ENCODE data around the gene PPP1R3G. TPM values are rescaled to one million over a fixed set of nuclear protein-coding genes. Genes with fewer than 3 reads are reported as not detected.

The PPP1R3G gene
- total RNA-seq, 2 donors from 2014 or later = not detected

DNA sequence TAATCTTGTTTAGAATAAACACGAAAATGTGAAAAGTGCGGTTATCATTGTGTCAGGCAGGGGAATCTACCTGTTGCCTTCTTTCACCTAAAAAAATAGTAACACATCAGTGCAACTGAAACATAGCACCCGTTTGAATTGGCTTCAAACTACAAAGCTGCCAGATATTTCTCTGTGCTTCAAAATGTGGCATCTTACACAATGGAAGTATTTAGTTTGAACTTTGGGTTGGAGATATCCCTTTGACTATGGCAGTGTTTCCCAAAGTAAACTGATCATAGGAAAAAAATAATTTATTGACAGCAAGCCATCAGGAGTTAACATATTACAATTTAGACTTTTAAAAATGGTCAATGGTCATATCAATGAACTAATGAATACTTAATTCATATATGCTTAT, 3.6 kb downstream of the PPP1R3G start:
- H3K27me3 ChIP-seq (ENCODE audit: control insufficient read depth, insufficient read depth, low read length, poor library complexity, severe bottlenecking) = peaks cover 60% of the 10 kb centered on the region
- H3K9me3 Mint-ChIP-seq = peaks cover 3% of the 10 kb centered on the region

DNA sequence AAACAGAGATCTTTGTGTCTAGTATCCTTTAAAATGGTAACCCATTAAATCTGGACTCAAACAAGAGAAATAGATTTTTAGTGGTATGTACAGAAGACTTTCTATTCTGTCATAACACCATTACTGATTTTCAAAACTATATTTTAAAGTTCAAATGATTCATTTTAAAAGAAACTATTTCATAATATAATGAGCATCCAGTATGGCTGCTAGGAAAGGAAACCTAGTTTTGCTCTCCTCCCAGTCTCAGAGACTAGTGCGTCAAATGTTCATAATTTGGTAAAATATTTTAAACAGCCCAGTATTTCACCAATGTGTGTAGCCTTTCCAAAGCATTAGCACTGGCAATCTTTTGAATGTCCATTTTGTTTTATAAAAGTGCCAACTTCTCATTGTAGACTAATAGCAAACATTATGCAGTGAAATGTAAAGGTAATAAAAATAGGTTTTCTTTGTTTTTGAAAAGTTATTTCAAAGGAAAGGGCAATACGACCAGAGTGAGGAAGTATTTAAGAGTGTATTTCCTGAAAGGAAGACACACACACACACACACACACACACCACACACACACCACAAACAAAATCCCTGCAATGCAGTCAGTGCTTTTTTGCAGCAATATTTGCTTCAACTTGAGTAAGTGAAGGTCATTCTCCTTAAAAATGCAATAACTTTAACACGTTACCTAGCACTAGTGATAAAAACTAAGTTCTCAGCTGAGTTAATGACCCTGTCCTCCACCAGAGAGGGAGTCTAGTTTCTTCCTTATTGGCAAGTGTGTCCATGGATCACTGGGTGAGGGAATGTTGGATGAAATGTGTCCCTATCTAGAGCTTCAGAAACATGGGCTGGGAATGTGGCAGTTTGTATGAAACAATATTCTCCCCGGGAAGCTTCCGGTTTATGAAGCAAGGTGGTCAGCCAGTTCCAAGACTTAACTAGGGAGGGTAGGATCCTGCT, 4.6 kb downstream of the PPP1R3G start:
- no peaks in the 10 kb centered on the region for H3K4me1 ChIP-seq (ENCODE audit: control insufficient read depth, insufficient read depth, low read length)
- peaks cover 3% of the 10 kb centered on the region for H3K9me3 Mint-ChIP-seq
- H3K4me3 ChIP-seq (ENCODE audit: low read length) = no peak overlapping the region
- peaks cover 50% of the 10 kb centered on the region for H3K27me3 ChIP-seq (ENCODE audit: control insufficient read depth, insufficient read depth, low read length, poor library complexity, severe bottlenecking)
- no peak for DNase-seq
- peaks cover 49% of the 10 kb centered on the region for H3K27me3 Mint-ChIP-seq (ENCODE audit: insufficient read depth)
- no peak overlapping the region for H3K9ac ChIP-seq (ENCODE audit: extremely low read depth, low read length, poor library complexity, severe bottlenecking)
- no peaks in the 10 kb centered on the region for H3K36me3 ChIP-seq (ENCODE audit: control insufficient read depth, insufficient read depth, low read length)
- H3K36me3 Mint-ChIP-seq (ENCODE audit: low read depth) = no peaks in the 10 kb centered on the region
- TF ChIP-seq, protein P1, sequence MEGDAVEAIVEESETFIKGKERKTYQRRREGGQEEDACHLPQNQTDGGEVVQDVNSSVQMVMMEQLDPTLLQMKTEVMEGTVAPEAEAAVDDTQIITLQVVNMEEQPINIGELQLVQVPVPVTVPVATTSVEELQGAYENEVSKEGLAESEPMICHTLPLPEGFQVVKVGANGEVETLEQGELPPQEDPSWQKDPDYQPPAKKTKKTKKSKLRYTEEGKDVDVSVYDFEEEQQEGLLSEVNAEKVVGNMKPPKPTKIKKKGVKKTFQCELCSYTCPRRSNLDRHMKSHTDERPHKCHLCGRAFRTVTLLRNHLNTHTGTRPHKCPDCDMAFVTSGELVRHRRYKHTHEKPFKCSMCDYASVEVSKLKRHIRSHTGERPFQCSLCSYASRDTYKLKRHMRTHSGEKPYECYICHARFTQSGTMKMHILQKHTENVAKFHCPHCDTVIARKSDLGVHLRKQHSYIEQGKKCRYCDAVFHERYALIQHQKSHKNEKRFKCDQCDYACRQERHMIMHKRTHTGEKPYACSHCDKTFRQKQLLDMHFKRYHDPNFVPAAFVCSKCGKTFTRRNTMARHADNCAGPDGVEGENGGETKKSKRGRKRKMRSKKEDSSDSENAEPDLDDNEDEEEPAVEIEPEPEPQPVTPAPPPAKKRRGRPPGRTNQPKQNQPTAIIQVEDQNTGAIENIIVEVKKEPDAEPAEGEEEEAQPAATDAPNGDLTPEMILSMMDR (conservative IDR thresholded peaks at IDR 0.05) = no peak
- H3K4me1 Mint-ChIP-seq = no peaks in the 10 kb centered on the region
- WGBS, 2 experiments (ENCODE audit: insufficient coverage in 1 of 2, insufficient read length in 1 of 2) = 89 to 100% methylated on average over 4 to 5 of the region's 5 CpGs
- H3K27ac ChIP-seq (ENCODE audit: low read depth, low read length) = no peak overlapping the region
- H3K4me3 Mint-ChIP-seq = no peak overlapping the region
- H3K9me3 ChIP-seq (ENCODE audit: control insufficient read depth, low read length) = no peaks in the 10 kb centered on the region
- no peak overlapping the region for H3K27ac Mint-ChIP-seq

More for the DNA sequence above, 3.6 kb downstream of the PPP1R3G start:
- no peaks in the 10 kb centered on the region for H3K9me3 ChIP-seq (ENCODE audit: control insufficient read depth, low read length)
- H3K27ac ChIP-seq (ENCODE audit: low read depth, low read length) = no peak overlapping the region
- no peak overlapping the region for H3K4me3 ChIP-seq (ENCODE audit: low read length)
- H3K9ac ChIP-seq (ENCODE audit: extremely low read depth, low read length, poor library complexity, severe bottlenecking) = no peak overlapping the region
- WGBS, 2 experiments (ENCODE audit: insufficient coverage in 1 of 2, insufficient read length in 1 of 2) = 86 to 100% methylated on average over 1 to 3 of the region's 3 CpGs
- no peaks in the 10 kb centered on the region for H3K4me1 ChIP-seq (ENCODE audit: control insufficient read depth, insufficient read depth, low read length)
- Mint-ChIP-seq H3K27me3 (ENCODE audit: insufficient read depth) (peaks cover 55% of the 10 kb centered on the region), H3K36me3 (ENCODE audit: low read depth) (no peaks in the 10 kb centered on the region), H3K4me1 (no peaks in the 10 kb centered on the region), H3K4me3 (no peak overlapping the region), H3K27ac (no peak overlapping the region)
- DNase-seq = no peak
- H3K36me3 ChIP-seq (ENCODE audit: control insufficient read depth, insufficient read depth, low read length) = no peaks in the 10 kb centered on the region
- TF ChIP-seq, protein P1 (conservative IDR thresholded peaks at IDR 0.05) = no peak

DNA sequence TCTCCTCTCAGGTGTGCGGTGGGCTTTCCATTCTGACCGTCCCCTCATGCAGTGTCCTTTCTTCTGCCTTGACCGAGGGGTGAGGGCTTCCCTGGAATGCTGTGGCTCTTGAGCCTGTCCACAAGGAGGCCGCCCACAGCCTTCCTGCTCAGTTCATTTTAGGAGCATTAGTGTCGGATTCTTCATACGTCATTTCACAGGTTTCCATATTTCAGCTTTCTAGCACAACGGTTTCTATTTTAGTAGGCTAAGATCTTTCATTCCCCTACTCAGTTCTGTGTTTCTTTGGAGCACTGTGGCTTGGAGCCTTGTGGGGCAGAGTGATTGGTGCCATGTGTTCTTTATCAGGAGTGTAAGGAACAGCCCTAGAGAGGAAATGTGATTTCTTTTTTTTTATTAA, 5.5 kb downstream of the PPP1R3G start:
- Mint-ChIP-seq H3K27me3 (ENCODE audit: insufficient read depth) (peaks cover 45% of the 10 kb centered on the region), H3K4me3 (no peak overlapping the region), H3K27ac (no peak overlapping the region), H3K4me1 (no peaks in the 10 kb centered on the region), H3K9me3 (peaks cover 3% of the 10 kb centered on the region), H3K36me3 (ENCODE audit: low read depth) (no peaks in the 10 kb centered on the region)
- H3K27me3 ChIP-seq (ENCODE audit: control insufficient read depth, insufficient read depth, low read length, poor library complexity, severe bottlenecking) = peaks cover 42% of the 10 kb centered on the region
- WGBS, 2 experiments (ENCODE audit: insufficient coverage in 1 of 2, insufficient read length in 1 of 2) = 89 to 92% methylated on average over 5 to 7 of the region's 7 CpGs
- DNase-seq = no peak
- no peaks in the 10 kb centered on the region for H3K4me1 ChIP-seq (ENCODE audit: control insufficient read depth, insufficient read depth, low read length)
- TF ChIP-seq, protein P1 (conservative IDR thresholded peaks at IDR 0.05) = peak; percentile 47
- no peaks in the 10 kb centered on the region for H3K9me3 ChIP-seq (ENCODE audit: control insufficient read depth, low read length)
- no peak overlapping the region for H3K27ac ChIP-seq (ENCODE audit: low read depth, low read length)
- H3K9ac ChIP-seq (ENCODE audit: extremely low read depth, low read length, poor library complexity, severe bottlenecking) = no peak overlapping the region
- no peaks in the 10 kb centered on the region for H3K36me3 ChIP-seq (ENCODE audit: control insufficient read depth, insufficient read depth, low read length)
- no peak overlapping the region for H3K4me3 ChIP-seq (ENCODE audit: low read length)
